Cardiac muscle cell (in vitro differentiated cells and primary cell): ENCODE measurements around the gene COL18A1. TPM values are rescaled to one million over a fixed set of nuclear protein-coding genes. Genes with fewer than 3 reads are reported as not detected.

Source experiments
- DNase-seq, 2 donors: peaks; one replicate each; pipeline versions ENCODE4 v3.0.0 to v3.0.0-alpha.2; 2010 to 2017; ENCODE audit warnings: low read depth in 1 of 2, low spot score in 1 of 2
- H3K27ac ChIP-seq: fragments of 200-600 bp; sonication (generic); 2 replicates; pipeline ENCODE4 v1.5.1; 2016
- H3K27me3 ChIP-seq: fragments of 200-600 bp; sonication (generic); 2 replicates; pipeline ENCODE4 v1.6.0; 2016; ENCODE audit warnings: control low read depth
- H3K36me3 ChIP-seq: fragments of 200-600 bp; sonication (generic); 2 replicates; pipeline ENCODE4 v1.5.1; 2016; ENCODE audit warnings: control low read depth
- H3K4me1 ChIP-seq: fragments of 200-600 bp; sonication (generic); 2 replicates; pipeline ENCODE4 v1.8.1; 2017; ENCODE audit warnings: low read depth, mild to moderate bottlenecking, mixed run types
- H3K4me3 ChIP-seq: fragments of 200-600 bp; sonication (generic); 2 replicates; pipeline ENCODE4 v1.5.1; 2016; ENCODE audit warnings: mild to moderate bottlenecking
- H3K9me3 ChIP-seq: fragments of 200-600 bp; sonication (generic); 2 replicates; pipeline ENCODE4 v1.5.1; 2017; ENCODE audit warnings: low read depth, mild to moderate bottlenecking, control low read depth
- polyA plus RNA-seq: library from polyadenylated mRNA; unstranded; fragments of >200 nt; fragmentation: Nextera tagmentation; extraction: Ambion mirVana; gene quantifications from 2 replicates; pipeline ENCODE4 v1.2.1, GENCODE V29; 2016
- total RNA-seq: library from RNA; depleted of rRNA; stranded (reverse); fragments of >200 nt; gene quantifications from 2 replicates; pipeline ENCODE4 v1.2.3, GENCODE V29; 2016
- TF ChIP-seq, protein P1 (sequence below): IDR thresholded peaks from 2 replicates; pipeline ENCODE4 v1.5.1; 2012; ENCODE audit warnings: low read depth, mild to moderate bottlenecking, low read length

COL18A1 gene
- total and polyA plus RNA-seq, 2 experiments from 2014 or later: 407 to 1,182 TPM

DNA sequence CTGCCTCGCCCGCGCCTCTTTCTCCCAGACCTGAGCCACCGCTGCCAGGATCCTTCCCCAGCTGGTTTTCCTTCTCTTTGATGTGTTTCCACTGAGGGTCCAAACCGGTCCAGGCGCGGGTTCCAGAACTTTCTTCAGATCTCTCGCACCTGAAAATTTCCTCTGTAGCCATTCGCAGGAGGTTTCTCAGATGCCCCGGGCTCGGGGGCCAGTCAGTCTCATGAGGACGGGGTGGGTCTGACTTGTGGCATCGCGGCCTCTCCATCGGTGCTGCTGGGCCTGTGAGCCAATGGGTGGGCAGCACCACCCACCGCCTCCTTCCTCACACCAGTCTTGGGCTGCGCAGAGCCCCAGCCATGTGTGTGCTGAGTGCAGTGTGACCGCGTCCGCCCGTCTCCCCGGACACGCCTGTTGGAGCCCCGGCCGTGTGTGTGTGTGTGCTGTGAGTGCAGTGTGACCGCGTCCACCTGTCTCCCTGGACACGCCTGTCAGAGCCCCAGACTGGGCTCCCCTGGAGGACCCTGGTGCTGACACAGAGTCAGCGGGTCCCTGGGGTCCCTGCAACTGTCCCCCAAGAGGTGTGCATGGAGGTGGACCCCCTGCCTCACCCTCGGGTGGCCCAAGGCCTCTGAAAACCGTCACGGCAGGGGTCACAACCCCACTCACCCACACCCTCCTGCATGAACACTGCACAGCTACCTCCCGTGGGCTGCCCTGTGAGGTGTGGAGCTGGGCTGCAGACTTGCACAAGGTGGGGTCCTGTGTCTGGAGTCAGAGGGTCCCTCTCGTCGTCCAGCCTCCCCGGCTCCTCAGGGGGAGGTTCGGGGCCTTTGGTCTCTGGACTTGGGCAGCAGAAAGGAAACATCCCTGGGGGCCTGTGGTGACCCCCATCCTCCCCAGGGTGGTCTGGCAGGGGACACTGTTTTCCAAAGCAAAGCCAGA lies 20.2 kb downstream of the COL18A1 start:
- Histone ChIP-seq H3K27me3 (no peaks in the 10 kb centered on the region), H3K27ac (peak overlapping the region; percentile 68), H3K4me3 (no peak overlapping the region), H3K36me3 (no peaks in the 10 kb centered on the region), H3K4me1 (peaks cover 46% of the 10 kb centered on the region), H3K9me3 (no peaks in the 10 kb centered on the region)
- DNase-seq: no peak
- TF ChIP-seq, protein P1, sequence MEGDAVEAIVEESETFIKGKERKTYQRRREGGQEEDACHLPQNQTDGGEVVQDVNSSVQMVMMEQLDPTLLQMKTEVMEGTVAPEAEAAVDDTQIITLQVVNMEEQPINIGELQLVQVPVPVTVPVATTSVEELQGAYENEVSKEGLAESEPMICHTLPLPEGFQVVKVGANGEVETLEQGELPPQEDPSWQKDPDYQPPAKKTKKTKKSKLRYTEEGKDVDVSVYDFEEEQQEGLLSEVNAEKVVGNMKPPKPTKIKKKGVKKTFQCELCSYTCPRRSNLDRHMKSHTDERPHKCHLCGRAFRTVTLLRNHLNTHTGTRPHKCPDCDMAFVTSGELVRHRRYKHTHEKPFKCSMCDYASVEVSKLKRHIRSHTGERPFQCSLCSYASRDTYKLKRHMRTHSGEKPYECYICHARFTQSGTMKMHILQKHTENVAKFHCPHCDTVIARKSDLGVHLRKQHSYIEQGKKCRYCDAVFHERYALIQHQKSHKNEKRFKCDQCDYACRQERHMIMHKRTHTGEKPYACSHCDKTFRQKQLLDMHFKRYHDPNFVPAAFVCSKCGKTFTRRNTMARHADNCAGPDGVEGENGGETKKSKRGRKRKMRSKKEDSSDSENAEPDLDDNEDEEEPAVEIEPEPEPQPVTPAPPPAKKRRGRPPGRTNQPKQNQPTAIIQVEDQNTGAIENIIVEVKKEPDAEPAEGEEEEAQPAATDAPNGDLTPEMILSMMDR: no peak

DNA sequence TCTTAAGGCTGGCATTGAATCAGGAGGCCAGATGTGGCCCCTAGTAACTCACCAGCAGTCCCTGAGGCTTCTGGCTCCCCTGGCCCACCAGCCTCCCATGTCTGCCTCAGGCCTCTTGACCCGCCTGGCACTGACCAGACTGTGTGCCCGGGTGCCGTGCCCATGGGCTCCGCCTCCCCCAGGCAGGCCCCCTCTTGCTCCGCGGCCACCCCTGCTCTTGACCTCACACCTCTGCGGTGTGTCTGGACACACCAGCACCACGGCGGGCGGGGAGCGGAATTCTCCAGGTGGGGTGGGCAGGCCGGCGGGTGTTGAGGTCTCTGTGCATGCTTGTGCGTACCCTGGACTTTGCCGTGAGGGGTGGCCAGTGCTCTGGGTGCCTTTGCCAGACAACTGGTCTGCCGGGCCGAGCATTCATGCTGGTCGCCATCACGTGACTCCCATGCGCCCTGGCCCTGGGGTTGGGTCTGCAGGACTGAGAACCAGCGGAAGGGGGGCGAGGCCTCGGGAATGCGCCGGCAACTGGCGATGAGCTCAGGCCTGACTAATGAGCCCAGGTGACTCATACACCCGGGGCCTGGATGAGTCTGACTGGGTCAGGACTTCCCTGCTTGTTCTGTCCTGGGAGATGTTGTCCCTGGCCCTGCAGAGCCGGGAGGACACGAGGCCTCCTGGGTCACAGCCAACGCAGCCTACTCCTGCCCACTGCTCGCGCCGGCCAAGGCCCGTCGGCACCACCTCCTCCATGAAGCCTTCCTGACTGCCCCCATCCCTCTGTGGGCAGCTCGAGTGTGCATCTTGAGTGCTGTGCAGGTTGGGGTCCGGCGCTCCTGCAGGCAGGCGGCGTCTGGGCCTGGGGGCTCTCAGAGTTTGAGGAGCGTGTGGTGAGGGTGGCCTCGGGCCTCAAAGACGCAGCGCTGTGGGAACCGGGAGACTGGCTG lies 22.6 kb downstream of the COL18A1 start:
- H3K9me3 ChIP-seq: no peaks in the 10 kb centered on the region
- no peak overlapping the region for H3K4me3 ChIP-seq
- H3K4me1 ChIP-seq: peaks cover 51% of the 10 kb centered on the region
- H3K36me3 ChIP-seq: no peaks in the 10 kb centered on the region
- TF ChIP-seq, protein P1: no peak
- peak overlapping the region; percentile 74 for H3K27ac ChIP-seq
- DNase-seq: peak in 1 of 2 donors; percentile 92
- H3K27me3 ChIP-seq: no peaks in the 10 kb centered on the region

DNA sequence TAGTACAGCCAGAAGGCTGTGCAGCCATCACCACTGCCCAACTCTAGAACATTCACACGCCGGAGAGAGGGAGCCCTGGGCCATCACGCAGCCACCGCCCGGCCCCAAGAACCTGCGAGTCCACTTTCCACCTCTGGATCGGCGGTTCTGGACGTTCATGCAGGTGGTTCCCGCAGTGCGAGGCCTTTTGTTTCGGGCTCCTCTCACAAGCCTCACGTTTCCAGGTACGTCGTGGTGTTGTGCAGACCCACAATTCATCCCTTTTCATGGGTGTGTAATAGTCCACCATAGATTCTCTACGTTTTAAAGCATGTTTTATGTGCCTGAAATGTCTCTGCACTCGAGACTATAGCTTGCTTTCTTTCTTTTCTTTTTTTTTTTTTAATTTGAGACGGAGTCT lies 23.6 kb downstream of the COL18A1 start:
- peaks cover 59% of the 10 kb centered on the region for H3K4me1 ChIP-seq
- H3K36me3 ChIP-seq: no peaks in the 10 kb centered on the region
- no peaks in the 10 kb centered on the region for H3K9me3 ChIP-seq
- DNase-seq: no peak
- H3K27me3 ChIP-seq: no peaks in the 10 kb centered on the region
- H3K4me3 ChIP-seq: no peak overlapping the region
- peak overlapping the region; percentile 74 for H3K27ac ChIP-seq
- TF ChIP-seq, protein P1: no peak

DNA sequence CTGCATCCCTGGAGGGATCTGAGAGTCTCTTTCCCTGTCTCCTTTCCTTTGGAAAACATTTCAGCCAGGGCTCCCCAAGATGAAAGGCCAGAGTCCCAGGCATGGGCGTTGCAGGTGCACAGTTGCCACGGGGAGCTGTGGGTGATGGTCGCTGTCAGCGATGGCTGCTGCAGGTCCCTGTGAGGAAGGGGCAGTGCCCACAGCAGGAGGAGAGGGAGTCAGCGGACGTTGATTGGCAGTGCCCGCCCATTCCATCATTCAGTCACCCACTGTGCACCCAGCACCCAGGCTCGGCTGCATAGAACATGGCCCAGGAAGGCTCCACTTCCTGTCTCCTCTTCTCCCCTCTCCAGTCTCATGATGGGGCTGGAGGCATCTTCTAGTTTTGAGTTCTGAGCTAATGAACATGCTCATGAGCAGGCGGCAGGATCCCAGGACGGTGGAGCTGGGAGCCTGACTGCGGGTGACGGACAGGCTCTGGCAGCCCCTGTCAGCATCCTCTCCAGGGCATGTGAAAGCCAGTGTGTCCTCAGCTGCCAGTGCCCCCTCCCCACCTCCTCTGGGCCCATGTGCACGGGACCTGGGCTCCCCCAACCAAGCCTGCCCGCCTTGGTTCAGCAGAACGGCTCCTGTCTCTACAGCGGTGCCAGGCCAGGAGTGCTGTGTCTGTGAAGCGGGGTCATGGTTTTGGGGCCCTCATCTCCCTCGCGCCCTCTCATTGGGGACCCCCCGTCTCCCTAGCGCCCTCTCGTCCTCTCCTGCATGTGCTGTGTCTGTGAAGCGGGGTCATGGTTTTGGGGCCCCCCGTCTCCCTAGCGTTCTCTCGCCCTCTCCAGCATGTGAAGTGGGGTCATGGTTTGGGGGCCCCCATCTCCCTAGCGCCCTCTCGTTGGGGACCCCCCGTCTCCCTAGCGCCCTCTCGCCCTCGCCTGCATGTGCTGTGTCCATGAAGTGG lies 24.5 kb downstream of the COL18A1 start:
- TF ChIP-seq, protein P1: no peak
- DNase-seq: no peak
- Histone ChIP-seq H3K4me1 (peaks cover 59% of the 10 kb centered on the region), H3K36me3 (no peaks in the 10 kb centered on the region), H3K27ac (peak overlapping the region; percentile 100), H3K27me3 (no peaks in the 10 kb centered on the region), H3K9me3 (no peaks in the 10 kb centered on the region), H3K4me3 (no peak overlapping the region)
